Omental fat pad (tissue), 4 donors: ENCODE data around the gene TNFSF4. TPM values are rescaled to one million over a fixed set of nuclear protein-coding genes. Genes with fewer than 3 reads are reported as not detected.

Source experiments
- ATAC-seq: fragments of 150-250 bp; one replicate; pipeline ENCODE4 v1.9.1; 2016; ENCODE audit warnings: mild to moderate bottlenecking, moderate library complexity; ENCODE audit not compliant: low FRiP score
- DNase-seq: peaks from one replicate; pipeline ENCODE4 v3.0.0-alpha.2; 2019; ENCODE audit warnings: low spot score
- total RNA-seq, 4 donors: library from RNA; depleted of rRNA; stranded (reverse); fragments of >200 nt; gene quantifications; one replicate each; pipeline ENCODE4 v1.1.0, GENCODE V29; 2016
- TF ChIP-seq, protein P1 (sequence below), 3 donors: fragments of 450-650 bp; IDR thresholded peaks; one replicate each; pipeline ENCODE4 v1.5.1; 2016 to 2017; ENCODE audit warnings: antibody characterized with exemption in 3 of 3, mild to moderate bottlenecking in 3 of 3, moderate library complexity in 2 of 3

Gene TNFSF4
- total RNA-seq, 4 donors from 2014 or later = 0.36 to 3.0 (median 1.1) TPM

DNA sequence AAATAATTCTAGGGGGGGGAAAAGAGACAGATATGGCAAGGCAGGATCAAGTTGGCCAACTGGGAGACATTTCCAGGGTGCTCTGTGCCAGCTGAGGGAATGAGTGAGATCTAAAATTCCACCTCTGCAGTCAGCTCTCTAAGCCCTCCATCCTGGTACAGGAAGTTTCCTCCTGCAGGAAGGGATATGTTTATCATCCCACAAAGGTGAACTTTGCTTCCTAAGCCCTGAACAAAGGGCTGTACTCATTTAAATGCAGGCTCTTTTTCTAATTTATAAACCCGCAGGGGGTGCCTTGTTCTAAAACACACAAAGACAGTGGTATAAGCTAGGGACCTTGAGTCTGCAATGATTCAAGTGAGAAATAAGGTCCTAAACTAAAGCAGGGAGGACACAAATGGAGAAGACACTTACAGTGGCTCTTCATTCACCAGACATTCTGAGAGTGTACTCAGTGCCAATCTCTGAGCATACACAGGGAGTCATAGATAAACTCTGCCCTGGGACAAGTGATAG lies 3.6 kb upstream of the TNFSF4 start:
- DNase-seq (no peak), ATAC-seq (no peak)
- TF ChIP-seq, protein P1, sequence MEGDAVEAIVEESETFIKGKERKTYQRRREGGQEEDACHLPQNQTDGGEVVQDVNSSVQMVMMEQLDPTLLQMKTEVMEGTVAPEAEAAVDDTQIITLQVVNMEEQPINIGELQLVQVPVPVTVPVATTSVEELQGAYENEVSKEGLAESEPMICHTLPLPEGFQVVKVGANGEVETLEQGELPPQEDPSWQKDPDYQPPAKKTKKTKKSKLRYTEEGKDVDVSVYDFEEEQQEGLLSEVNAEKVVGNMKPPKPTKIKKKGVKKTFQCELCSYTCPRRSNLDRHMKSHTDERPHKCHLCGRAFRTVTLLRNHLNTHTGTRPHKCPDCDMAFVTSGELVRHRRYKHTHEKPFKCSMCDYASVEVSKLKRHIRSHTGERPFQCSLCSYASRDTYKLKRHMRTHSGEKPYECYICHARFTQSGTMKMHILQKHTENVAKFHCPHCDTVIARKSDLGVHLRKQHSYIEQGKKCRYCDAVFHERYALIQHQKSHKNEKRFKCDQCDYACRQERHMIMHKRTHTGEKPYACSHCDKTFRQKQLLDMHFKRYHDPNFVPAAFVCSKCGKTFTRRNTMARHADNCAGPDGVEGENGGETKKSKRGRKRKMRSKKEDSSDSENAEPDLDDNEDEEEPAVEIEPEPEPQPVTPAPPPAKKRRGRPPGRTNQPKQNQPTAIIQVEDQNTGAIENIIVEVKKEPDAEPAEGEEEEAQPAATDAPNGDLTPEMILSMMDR (IDR thresholded peaks at IDR 0.05) = no peak

- ATAC-seq = no peak
- TF ChIP-seq, protein P1 (IDR thresholded peaks at IDR 0.05) = no peak
- DNase-seq = no peak
Observed at GRCh38 chr1:173210283-173210682, 3.2 kb upstream of the TNFSF4 start.

- ATAC-seq (no peak), DNase-seq (no peak)
- TF ChIP-seq, protein P1 (IDR thresholded peaks at IDR 0.05) = no peak
Observed at GRCh38 chr1:173208868-173209267, 1.7 kb upstream of the TNFSF4 start.

DNA sequence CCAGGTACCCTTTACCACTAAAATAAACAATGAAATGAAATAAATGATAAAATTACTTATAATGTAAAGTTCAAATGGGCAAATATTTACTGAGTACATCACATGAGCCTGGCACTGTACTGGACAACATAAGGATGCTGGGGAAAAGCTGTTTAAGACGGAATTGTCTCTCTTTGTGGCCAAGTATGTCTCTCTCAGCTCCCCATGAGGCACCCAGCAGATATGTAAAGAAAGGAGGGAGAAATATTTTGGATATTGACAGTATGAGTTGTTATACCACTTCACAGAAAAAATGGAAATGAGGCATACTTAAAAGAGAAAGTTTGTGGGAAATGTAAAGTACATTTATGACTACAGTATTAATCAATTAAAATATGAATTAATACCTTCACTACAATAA lies 1.0 kb upstream of the TNFSF4 start:
- TF ChIP-seq, protein P1 (IDR thresholded peaks at IDR 0.05) = no peak
- ATAC-seq (no peak), DNase-seq (no peak)

- TF ChIP-seq, protein P1 (IDR thresholded peaks at IDR 0.05) = no peak
- no peak for DNase-seq
- ATAC-seq = no peak
Observed at GRCh38 chr1:173205146-173206051, 1.7 kb downstream of the TNFSF4 start.

DNA sequence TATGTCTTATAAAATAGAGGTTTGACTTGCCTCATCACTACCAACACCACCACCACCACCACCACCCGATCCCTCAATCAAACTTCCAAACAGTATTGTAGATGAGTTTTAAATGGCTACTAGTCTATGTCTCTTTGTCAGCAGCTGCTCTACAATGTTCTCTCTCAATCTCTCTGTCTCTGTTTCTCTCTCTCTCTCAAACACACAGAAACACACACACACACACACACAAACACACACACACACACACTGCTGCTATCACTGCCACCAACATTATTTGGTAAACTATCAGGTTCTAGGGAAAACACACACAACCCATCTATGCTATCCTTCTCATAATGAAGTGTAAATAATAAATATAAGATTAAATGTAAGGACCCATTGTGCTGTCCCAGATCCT lies 2.4 kb downstream of the TNFSF4 start:
- DNase-seq (no peak), ATAC-seq (no peak)
- TF ChIP-seq, protein P1 (IDR thresholded peaks at IDR 0.05) = no peak
